GM18873 (cell line): ENCODE measurements around the gene OR4D2.
"Not testable (repeated sequence)": the region's sequence is repeated elsewhere in the genome, so short reads cannot be mapped to it uniquely, and the experiment has no call there.

ENCODE experiments used
- ATAC-seq: cut with Tn5 transposase; IDR thresholded peaks from one replicate; pipeline ENCODE4 v1.9.1; 2021; ENCODE audit warnings: mild to moderate bottlenecking, moderate library complexity, moderate number of reproducible peaks; ENCODE audit not compliant: unreplicated experiment, low FRiP score

Gene OR4D2

DNA sequence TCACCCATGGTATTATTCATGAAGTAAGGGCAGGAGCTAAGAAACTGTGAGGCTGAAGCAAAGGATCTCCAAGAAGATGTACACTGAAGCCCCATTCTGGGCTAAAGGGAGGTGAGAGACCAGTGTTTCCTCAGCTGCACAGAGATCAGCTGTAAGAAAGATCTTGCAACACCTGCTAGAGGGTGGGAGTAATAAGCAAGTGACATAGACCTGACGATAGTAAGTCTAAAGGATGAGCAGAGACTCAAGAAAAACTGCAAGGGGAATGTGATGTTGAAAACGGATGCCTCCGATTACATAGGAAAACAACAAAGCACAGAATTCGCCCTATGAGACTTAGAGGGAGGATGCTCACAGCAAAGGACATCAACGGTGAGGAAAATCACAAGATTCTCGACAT lies at the start of gene OR4D2:
Gene OR4D2 (plus strand): TSS at position 301 of the 400 bp plus-strand sequence. CDS start 2,674 bp downstream, outside the sequence.
- ATAC-seq: no peak

DNA sequence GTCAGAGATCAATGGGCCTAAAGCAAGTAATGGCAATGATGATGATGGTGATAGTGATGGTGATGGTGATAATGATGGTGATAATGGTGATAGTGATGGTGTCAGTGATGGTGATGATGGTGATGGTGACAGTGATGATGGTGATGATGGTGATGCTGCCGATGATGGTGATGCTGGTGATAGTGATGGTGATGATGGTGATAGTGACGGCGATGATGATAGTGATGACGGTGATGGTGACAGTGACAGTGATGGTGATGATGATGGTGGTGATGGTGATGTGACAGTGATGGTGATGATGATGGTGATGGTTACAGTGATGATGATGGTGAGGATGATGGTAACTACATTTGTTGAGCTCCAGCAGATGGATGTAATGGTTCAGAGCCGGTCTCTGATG lies 49.4 kb upstream of the OR4D2 start:
- ATAC-seq: no peak

DNA sequence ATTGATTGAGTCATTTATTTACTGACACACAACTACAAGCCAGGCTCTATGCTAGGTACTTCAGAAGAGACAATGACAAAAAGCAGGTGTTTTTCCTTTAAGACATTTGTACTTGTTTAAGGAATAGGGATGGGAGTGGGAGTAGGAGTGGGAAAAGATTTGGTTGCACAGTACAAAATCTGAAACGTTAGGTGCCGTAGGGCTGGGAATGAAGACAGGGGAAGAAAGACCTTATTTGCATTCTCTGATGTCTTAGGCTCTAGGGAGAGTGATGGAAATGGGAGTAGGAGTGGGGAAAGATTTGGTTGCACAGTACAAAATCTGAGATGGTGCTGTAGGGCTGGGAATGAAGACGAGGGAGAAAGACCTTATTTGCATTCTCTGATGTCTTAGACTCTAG lies 47.3 kb upstream of the OR4D2 start:
- no peak for ATAC-seq

DNA sequence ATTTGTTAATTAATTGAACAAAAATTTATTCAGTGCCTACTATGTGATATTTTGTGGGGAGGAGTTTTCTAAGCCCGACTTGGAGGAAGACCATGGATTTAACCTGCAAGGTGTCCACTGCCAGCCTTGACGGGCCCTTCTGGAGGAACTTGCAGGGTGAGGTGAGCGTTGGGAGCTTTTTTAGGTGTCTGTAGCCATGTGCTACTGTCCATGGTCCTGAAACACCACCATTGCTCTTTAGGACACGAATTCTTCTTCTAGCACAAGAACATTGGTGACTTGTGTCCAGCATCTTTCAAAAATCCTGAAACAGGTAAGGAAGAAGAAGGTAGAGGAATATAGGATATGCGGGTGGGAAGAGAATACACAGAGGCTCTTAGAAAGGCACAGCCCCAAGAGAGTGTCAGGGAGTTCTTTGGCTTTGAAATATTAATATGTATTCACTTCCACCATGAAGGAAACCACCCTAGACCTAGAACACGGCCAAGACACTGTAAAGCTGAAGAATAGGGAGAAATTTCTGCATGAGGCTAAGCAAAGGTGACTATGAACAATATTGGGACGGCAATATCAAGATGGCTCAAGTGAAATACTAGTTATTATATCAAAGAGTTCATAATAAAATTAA lies 46.5 kb upstream of the OR4D2 start:
- no peak for ATAC-seq

DNA sequence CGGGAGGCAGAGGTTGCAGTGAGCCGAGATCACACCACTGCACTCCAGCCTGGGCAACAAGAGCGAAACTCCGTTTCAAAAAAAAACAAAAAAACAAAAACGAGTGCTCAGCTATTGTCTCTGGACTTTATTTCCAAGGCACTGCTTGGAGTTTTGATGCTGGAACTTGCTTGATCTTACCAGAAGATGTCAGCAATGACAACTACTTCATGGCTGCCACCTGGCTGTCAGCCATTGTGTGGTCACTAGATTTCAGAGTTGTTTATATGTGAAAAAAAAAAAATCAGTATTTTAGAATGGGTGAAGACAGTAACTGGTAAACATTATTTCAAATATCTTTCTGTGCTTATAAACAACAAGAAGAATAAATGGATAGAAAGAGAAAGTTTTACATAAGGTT lies 44.9 kb upstream of the OR4D2 start:
- no peak for ATAC-seq

DNA sequence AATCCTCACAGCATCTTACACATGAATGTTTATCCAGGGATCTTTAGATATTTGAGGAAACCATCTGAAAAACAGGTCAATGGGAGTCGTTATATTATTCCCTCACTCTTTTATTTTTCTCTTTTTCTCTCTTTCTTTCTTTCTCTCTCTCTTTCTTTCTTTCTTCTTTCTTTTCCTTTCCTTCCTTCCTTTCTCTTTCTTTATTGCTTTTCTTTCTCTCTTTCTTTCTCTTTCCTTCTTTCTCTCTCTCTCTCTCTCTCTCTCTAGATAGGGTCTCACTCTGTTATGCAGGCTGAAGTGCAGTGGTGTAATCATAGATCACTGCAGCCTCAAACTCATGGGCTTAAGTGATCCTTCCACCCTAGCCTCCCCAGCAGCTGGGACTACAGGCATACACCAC lies 38.9 kb upstream of the OR4D2 start:
- ATAC-seq: no peak

DNA sequence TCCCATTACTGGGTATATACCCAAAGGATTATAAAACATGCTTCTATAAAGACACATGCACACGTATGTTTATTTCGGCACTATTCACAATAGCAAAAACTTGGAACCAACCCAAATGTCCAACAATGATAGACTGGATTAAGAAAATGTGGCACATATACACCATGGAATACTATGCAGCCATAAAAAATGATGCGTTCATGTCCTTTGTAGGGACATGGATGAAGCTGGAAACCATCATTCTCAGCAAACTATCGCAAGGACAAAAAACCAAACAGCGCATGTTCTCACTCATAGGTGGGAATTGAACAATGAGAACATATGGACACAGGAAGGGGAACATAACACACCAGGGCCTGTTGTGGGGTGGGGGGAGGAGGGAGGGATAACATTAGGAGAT lies 34.1 kb upstream of the OR4D2 start:
- not testable (repeated sequence) for ATAC-seq

DNA sequence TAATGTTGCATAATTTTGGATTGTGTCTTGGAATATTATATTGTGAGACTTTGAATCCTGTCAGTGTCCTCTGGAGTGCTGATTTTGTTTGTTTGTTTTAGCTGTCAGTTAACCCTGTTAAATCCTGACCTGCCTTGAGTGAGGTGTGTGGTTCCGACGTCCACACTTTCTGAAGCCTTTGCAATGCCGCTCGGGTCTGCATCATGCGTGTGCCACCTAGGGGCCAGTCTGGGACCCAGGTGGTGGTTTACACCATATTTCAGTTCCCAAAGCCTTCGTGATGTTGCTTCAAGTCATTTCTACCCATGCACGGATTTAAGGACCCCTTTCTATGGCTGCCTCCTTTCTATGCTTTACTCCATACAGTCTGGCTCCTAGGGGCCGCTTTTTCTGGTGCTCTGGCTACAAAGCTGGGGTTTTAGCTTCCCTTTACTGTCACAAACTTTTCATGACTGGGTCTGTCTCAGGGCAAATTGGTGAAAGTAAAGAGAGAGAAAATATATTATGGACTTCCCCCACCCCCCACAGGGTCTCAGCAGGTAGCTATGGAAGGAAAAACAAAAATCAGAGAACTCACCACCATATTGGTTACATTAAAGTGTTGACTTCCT lies 30.0 kb upstream of the OR4D2 start:
- ATAC-seq: no peak

DNA sequence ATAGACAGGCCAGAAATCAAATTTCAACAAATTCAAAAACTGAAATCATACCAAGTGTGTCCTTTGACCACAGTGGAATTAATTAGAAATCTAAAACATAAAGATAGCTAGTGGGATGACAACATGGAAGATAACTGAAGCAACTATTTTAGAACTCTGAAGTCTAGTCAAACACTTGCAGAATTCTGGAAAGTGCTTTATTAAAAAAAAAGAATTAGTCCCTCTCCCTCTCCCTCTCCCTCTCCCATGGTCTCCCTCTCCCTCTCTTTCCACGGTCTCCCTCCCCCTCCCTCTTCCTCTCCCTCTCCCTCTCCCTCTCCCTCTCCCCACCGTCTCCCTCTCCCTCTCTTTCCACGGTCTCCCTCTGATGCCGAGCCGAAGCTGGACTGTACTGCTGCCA lies 25.3 kb upstream of the OR4D2 start:
- ATAC-seq: no peak

DNA sequence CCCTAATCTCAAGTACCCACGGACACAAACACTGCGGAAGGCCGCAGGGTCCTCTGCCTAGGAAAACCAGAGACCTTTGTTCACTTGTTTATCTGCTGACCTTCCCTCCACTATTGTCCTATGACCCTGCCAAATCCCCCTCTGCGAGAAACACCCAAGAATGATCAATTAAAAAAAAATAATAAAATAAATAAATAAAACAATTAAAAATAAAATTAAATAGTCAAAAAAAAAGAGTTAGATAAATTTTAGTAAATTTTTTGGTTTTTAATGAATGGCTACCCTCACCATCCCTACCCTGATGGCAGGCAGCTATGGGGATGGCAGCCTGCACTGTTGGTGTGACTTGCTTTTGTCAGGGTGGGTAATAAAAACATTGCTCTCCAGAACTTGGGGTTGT lies 23.4 kb upstream of the OR4D2 start:
- ATAC-seq: not testable (repeated sequence)

DNA sequence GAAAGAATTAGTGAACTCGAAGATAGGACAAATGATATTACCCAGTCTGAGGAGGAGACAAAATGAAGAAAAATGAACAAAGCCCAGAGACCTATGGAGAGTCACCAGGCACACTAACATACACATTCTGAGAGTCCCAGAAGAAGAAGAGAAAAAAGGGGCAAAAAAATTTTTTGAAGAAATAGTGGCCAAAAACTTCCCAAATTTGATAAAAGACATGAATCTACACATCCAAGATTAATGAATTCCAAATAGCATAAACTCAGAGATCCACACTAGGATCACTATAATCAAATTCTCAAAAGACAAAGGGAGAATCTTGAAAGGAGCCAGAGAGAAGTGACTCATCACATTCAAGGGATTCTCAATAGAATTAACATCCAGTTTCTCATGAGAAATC lies 22.0 kb upstream of the OR4D2 start:
- ATAC-seq: no peak

DNA sequence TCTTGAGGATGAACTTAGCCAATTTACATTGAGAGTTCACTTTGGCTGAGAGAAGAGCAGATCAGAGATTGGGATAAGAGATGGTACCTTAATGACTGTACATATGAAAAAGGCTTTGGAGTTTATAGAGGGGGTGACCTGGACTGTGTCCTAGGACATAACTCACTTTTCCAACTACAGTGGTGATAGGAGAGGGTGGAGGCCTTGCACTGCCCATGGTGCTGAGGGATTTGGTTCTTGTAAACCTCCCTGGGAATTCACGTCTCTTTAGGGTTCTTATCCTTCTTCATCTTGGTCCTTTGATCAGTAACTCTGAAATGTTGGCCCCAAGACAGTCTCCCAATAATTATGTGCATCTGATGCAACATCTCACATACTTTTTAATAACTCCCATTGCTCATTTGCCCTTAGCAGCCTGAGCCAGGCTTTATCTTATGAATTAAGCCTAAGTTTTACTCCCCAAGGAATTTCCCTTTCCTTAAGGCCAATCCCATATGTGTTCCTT lies 18.8 kb upstream of the OR4D2 start, which contains the start of gene OR4D1:
Gene OR4D1 (plus strand): TSS at position 455 of the 505 bp plus-strand sequence. CDS start 6,770 bp downstream, outside the sequence.
- ATAC-seq: no peak

DNA sequence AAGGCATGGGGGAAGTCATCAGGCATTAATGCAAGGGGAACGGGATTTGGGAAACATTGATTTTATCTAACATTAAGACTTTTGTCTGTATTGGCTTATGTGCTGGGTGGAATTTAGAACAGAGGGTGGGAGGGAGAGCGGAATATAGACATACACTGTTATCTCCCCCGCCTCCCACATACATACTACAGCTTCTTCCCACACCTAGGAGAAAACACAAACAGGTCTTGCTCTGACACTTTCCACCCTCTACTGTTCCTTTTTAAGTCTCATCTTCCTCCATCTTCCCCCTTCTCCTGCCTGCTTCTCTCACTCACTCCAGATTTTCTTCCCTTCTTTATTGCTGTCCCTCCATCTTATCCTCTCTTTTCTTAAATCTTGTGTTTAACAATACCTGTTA lies 18.2 kb upstream of the OR4D2 start:
- ATAC-seq: no peak

DNA sequence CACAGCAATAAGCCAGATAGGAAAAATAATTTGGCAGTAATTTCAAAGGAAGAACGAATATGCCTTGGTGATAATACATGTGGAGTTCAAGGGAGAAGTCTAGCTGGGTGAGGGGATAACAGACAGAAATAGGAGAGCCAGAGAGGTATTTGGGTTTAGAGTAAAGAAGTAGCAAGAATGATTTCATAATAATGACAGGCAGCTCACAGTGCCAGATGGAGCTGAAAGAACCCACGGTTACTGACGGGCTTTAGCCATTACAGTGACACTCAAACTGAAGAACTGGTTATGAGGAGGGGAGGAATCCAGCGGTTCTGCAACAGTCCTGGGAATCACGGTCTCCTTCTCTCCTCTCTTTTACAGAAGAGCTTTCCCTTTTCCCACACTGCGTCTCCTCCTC lies 16.4 kb upstream of the OR4D2 start:
- ATAC-seq: no peak

DNA sequence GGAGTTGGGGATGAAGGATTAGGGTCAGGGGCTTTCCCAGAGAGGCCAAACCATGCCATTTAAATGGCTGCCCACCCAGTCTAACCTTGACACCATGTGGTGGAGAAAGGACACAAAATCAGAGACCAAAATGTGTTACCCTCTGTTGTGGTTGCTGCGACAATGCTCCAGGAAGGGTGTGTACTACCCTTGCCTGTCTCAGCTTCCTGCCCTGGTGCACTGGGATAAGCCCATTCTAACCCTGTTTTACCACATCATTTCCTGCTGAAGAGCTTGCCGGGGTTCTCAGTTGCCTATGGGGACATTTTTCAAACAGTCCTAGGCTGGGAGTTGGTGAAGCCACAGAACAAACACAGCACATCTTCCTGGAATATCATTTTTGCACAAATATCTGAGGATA lies 13.7 kb upstream of the OR4D2 start:
- ATAC-seq: no peak

DNA sequence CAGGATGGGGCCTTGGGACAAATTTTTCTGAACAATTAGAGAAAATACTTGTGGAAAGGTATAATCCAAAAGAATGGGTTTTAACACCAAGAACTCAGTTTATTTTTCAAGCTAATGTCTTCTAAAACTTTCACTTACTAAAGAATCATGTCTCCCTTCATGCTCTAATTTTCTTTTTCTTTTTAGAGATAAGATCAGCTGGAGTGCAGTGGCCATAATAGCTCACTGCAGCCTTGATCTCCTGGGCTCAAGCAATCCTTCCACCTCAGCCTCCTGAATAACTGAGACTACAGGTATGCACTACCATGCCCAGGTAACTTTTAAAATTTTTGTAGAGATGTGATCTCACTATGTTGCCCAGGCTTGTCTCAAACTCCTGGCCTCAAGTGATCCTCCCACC lies 13.1 kb upstream of the OR4D2 start:
- no peak for ATAC-seq

DNA sequence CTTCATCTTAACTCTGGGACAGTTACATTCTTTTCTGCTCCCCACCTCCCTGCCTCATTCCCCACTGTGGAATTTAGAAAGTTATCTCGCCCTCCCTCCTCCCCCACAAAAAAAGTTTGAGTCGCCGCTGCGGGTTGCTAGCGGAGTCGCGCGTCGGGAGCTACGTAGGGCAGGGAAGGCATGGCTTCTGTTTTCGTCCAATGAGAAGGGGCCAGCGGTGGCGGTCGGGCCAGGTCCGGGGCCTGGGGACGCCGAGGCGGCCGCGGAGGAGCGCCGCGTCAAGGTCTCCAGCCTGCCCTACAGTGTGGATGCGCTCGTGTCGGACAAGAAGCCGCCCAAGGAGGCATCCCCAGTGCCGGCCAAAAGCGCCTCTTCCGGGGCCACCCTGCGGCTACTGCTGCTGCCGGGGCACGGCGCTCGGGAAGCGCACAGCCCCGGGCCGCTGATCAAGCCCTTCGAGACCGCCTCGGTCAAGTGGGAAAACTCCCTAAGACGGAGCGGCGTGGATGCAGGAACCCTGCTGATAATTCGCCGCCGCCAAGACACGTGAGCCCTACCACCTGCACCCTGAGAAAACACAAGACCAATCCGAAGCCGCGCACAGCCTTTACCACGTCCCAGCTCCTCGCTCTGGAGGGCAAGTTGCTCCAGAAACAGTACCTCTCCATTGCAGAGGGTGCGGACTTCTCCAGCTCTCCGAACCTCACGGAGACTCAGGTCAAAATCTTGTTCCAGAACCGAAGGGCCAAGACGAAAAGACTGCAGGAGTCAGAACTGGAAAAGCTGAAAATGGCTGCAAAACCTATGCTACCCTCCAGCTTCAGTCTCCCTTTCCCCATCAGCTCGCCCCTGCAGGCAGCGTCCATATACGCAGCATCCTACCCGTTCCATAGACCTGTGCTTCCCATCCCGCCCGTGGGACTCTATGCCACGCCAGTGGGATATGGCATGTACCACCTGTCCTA lies 9.7 kb upstream of the OR4D2 start:
- no peak for ATAC-seq

DNA sequence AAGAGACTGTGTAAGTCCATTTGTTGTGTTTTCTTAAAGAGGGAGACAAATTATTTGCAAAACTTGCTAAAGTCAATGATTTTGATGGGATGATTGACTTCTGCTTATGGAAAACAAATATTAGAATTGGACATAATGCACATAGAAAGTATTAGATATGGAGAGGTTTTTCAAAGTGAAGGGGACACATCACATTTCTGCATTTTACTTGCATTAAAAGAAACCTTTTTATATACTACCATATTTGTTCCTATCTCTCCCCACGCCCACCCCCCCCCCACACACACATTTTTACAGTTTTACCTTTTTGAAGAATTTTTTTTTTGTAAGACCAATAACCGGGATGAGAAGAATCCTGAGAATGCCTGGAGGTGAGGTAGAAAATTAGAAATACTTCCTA lies 8.6 kb upstream of the OR4D2 start:
- no peak for ATAC-seq

DNA sequence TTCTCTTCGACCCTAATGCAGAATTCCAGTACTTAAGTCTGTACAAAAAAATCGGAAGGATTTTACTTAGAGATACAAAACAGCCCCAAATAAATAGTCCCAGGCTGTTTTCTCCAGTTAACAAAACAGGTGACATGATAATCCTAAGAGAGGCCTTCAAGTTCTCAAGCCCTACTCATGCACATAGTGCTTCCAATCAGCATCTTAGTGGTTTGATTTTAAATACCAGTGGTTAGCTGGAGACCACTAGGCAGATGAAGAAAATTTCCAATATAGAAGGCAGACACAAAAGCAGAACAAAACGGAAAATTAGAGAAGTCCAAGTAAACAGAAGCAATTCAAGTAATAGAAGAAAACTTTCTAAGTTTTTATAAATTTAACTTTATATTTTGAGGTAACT lies 5.2 kb upstream of the OR4D2 start:
- no peak for ATAC-seq

DNA sequence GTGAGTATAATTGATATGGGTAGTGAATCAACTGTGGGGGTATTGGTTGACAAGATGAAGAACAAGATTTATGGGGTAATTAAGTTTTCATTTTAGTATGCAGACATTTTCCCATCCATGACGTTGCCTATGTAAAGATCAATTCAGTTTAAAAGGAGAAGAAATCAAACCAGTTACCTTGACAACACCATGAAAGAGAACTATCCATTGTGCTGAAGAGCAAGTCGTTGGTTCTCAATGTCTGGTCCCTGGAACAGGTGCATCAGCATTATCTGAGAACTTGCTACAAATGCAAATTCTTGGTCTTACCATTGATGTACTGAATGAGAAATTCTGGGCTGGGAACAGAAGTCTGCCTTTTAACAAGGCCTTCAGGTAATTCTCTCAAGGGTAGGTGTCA lies 801 bp upstream of the OR4D2 start:
- ATAC-seq: no peak

DNA sequence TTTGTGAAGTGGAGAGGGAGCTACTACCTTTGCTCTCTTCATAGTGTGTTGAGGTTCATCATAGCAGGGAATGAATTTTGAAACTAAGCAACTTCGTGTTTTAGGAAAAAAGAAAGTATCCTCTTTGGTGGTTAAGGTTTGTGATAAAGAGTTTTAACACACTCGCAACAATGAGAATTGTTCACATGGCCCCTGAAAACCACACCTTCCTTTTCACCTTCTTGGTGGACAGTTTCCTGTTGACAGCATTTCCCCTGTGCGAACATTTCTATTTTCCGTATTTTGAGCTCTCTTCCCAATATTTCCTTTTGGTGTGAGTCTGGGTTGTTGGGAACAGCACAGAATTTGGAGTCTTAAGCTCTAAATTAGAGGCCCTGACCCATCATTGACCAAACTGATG lies 3.8 kb downstream of the OR4D2 start:
- ATAC-seq: no peak
